ENCODE data around the gene ACTA1. TPM values are rescaled to one million over a fixed set of nuclear protein-coding genes. Genes with fewer than 3 reads are reported as not detected.
A peak's percentile ranks its signal among the peaks of the same experiment; 100 is the strongest.
"Not testable (repeated sequence)": the region's sequence is repeated elsewhere in the genome, so short reads cannot be mapped to it uniquely, and the experiment has no call there.

Gene ACTA1
- not detected for total RNA-seq

- DNase-seq (ENCODE audit: low read depth in 2 of 3, low spot score in 2 of 3) = no peak
Measured at GRCh38 chr1:229434005-229434640, at the start of gene ACTA1. Gene ACTA1 (minus strand): TSS chr1:229434094. CDS start chr1:229433115, 979 bp downstream.

DNA sequence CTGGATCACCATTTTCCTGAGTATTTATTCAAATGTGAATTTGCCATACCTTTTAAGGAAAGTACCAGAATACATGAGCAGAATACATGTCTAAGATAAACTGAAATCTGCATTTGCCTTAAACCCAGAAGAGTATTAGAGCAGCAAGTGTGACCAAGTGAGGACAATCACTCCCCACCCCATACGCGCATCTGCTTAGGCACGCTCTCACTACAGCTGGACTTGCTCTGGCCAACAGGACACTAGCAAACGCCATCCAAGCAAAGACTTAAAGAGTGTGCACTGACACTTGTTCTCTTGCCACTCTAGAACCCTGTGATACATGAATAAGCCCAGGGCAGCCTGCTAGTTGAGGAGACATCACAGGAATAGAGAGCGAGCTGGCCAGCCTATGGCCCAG, 48.6 kb upstream of the ACTA1 start:
- no peak for DNase-seq (ENCODE audit: low read depth in 2 of 3, low spot score in 2 of 3)

GRCh38 chr1:229480495-229480894, 46.6 kb upstream of the ACTA1 start:
- no peak for DNase-seq (ENCODE audit: low read depth in 2 of 3, low spot score in 2 of 3)

- no peak for DNase-seq (ENCODE audit: low read depth in 2 of 3, low spot score in 2 of 3)
Measured at GRCh38 chr1:229479660-229480399, 45.9 kb upstream of the ACTA1 start.

DNA sequence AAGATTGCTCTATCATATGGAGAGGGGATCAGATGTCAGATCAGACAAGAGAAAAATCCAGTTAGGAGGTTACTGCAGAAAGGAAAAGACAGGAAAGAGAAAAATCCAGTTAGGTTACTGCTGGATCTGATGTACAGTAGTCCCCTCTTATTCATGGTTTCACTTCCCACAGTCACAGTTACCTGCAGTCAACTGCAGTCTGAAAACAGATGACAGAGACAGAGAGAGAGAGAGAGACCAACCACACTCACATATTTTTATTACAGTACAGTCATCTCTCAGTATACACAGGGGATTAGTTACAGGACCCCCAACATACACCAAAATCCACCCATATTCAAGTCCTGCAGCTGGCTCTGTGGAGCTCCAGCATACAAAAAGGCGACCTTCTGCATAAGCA, 45.0 kb upstream of the ACTA1 start:
- no peak for DNase-seq (ENCODE audit: low read depth in 2 of 3, low spot score in 2 of 3)

DNA sequence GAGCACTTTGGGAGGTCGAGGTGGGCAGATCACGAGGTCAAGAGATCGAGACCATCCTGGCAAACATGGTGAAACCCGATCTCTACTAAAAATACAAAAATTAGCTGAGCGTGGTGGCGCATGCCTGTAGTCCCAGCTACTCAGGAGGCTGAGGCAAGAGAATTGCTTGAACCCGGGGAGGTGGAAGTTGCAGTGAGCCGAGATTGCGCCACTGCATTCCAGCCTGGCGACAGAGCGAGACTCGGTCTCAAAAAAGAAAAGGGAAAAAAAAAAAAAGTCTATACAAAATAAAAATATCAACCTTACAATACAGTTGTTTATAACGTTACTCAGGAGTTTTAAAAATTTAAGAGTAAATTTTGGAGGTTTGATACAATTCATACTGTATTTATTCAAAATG, 42.0 kb upstream of the ACTA1 start:
- not testable (repeated sequence) for DNase-seq (ENCODE audit: low read depth in 2 of 3, low spot score in 2 of 3)

GRCh38 chr1:229474509-229474908, 40.6 kb upstream of the ACTA1 start:
- no peak for DNase-seq (ENCODE audit: low read depth in 2 of 3, low spot score in 2 of 3)

GRCh38 chr1:229471175-229471574, 37.3 kb upstream of the ACTA1 start:
- no peak for DNase-seq (ENCODE audit: low read depth in 2 of 3, low spot score in 2 of 3)

- DNase-seq (ENCODE audit: low read depth in 2 of 3, low spot score in 2 of 3) = no peak
Measured at GRCh38 chr1:229470406-229471043, 36.6 kb upstream of the ACTA1 start.

GRCh38 chr1:229466887-229467286, 33.0 kb upstream of the ACTA1 start:
- DNase-seq (ENCODE audit: low read depth in 2 of 3, low spot score in 2 of 3) = no peak

- no peak for DNase-seq (ENCODE audit: low read depth in 2 of 3, low spot score in 2 of 3)
Measured at GRCh38 chr1:229464672-229465071, 30.8 kb upstream of the ACTA1 start.

- DNase-seq (ENCODE audit: low read depth in 2 of 3, low spot score in 2 of 3) = no peak
Measured at GRCh38 chr1:229461032-229461668, 27.3 kb upstream of the ACTA1 start.

GRCh38 chr1:229459815-229460214, 25.9 kb upstream of the ACTA1 start:
- no peak for DNase-seq (ENCODE audit: low read depth in 2 of 3, low spot score in 2 of 3)

- DNase-seq (ENCODE audit: low read depth in 2 of 3, low spot score in 2 of 3) = no peak
Measured at GRCh38 chr1:229457436-229457835, 23.5 kb upstream of the ACTA1 start.

GRCh38 chr1:229456016-229456415, 22.1 kb upstream of the ACTA1 start:
- no peak for DNase-seq (ENCODE audit: low read depth in 2 of 3, low spot score in 2 of 3)

DNA sequence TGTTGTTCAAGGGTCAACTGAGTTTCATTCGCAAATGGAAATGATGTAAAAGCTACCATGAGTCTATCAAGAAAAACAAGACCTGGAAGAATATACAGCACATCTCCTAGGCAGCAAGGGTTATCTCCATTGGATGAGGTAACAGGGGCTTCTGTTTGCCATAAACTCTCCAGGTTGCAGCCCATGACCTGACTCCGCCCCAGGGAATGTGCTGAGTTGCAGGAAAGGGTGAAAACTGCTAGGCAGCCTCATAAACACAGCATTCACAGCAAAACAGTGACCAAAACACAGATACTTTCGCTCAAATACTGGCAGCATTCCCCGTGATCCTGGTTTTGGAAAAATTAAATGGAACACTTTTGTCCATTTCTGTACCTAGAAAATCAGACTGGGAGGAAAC, 20.2 kb upstream of the ACTA1 start:
- DNase-seq (ENCODE audit: low read depth in 2 of 3, low spot score in 2 of 3) = no peak

- DNase-seq (ENCODE audit: low read depth in 2 of 3, low spot score in 2 of 3) = peak in 1 of 3 donors; percentile 35
Measured at GRCh38 chr1:229452956-229453801, 19.3 kb upstream of the ACTA1 start.

DNA sequence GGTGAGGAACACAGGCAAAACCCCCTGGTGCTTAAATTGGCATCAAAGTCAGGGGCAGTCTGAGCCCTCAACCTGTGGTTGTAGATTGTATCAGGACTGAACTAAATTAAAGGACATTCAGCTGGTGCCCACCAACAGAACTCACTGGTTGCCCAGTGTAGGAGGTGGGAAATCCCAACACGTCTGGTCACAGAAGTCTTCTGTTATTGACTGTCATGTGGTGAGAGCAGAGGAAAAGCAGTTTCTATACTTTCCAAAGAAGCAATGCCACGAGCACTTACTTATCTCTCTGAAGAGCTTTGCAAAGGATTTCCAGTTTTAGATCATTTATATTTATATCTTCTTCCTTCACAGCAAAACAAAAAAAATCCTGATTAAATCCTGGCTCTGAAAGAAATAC, 15.0 kb upstream of the ACTA1 start:
- DNase-seq (ENCODE audit: low read depth in 2 of 3, low spot score in 2 of 3) = no peak

- no peak for DNase-seq (ENCODE audit: low read depth in 2 of 3, low spot score in 2 of 3)
Measured at GRCh38 chr1:229448354-229448753, 14.5 kb upstream of the ACTA1 start.

- DNase-seq (ENCODE audit: low read depth in 2 of 3, low spot score in 2 of 3) = no peak
Measured at GRCh38 chr1:229447809-229448252, 13.9 kb upstream of the ACTA1 start.
